GM19240 (cell line): ENCODE results near the gene DDR2.
"Not testable (repeated sequence)": the region's sequence is repeated elsewhere in the genome, so short reads cannot be mapped to it uniquely, and the experiment has no call there.

ENCODE experiments used
- DNase-seq: peaks from one replicate; pipeline ENCODE4 v3.0.0; 2011; ENCODE audit warnings: low spot score; ENCODE audit not compliant: insufficient read length

DDR2 gene

DNA sequence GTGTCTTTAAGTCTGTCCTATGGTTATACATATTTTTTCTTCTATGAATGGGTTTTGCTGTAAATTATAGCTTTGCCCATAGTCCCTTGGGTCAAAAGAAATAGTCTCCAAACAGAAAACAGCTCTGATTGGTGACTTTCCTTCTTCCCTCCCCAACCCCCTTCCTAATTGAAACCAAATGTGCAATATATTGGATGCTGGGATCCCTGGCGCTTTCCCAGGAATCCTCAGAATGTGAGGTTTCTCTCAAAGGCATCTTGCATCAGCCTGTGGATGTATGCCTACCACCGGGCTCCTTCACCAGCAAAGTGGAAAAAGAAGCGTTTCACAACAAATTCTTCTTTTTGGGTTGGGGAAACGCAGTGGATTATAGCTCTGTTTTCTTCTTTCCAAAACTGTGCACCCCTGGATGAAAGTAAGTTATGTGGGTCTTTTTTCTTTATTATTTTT is at the start of gene DDR2:
Gene DDR2, plus strand, starts transcription at position 248 of the 450 bp plus-strand sequence. CDS start 86,600 bp downstream, outside the sequence.
- no peak for DNase-seq

DNA sequence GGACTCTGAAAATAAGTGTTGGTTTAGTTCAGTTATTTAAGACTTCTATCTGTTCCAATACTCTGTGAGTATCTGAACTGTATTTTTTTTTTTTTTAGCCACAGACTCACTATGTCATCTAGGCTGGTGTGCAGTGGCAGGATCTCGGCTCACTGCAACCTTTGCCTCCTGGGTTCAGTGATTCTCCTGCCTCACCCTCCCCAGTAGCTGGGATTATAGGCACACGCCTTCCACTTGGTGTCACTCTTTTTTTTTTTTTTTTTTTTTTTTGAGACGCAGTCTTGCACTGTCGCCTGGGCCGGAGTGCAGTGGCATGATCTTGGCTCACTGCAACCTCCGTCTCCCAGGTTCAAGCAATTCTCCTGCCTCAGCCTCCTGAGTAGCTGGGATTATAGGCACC is 49.4 kb upstream of the DDR2 start:
- not testable (repeated sequence) for DNase-seq

DNA sequence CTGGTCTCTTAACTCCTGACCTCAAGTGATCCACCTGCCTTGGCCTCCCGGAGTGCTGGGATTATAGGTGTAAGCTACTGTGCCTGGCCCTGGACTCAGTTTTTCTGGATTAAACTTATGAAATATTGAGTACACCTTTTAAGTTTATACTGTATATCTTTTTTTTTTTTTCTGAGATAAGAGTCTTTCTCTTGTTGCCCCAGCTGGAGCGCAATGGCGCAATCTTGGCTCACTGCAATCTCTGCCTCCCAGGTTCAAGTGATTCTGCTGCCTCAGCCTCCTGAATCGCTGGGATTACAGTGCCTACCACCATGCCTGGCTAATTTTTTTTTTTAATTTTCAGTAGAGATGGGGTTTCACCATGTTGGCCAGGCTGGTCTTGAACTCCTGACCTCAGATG is 47.2 kb upstream of the DDR2 start:
- DNase-seq: not testable (repeated sequence)

DNA sequence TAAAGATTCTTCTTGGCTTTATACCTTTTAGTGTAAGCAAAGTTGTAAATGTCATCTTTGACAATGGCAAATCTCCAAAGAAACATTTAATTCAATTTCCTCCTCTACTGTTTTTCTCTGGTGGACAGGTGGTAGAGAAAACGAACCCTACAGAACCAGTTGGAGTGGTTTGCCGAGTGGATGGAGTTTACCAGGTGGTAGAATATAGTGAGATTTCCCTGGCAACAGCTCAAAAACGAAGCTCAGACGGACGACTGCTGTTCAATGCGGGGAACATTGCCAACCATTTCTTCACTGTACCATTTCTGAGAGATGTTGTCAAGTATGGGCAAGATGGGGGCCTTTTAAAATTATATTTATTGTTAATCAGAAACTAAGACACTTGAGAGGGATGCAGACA is 44.9 kb upstream of the DDR2 start:
- DNase-seq: no peak

DNA sequence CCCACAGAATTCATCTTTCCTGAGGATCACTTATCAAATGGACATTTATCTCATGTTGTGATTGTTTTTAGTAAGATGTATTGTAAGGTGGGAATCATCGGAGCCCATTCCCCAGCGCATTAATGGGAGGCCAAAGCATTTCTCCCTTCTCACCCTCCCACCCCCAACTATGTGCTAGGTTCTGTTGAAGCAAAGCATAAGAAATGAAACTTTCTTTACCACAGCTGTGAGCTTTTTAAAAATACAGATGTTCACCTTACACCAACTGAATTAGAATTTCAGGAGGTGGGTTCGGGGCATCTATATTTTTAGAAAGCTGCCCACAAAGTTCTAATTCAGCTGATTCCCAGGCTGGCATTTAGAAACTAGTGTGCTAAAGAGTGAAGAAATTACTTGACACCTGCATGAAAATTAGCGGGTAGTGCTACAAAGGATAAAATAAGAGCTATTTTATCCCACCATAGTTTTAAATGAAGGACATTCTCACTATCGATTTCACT is 44.5 kb upstream of the DDR2 start:
- no peak for DNase-seq

DNA sequence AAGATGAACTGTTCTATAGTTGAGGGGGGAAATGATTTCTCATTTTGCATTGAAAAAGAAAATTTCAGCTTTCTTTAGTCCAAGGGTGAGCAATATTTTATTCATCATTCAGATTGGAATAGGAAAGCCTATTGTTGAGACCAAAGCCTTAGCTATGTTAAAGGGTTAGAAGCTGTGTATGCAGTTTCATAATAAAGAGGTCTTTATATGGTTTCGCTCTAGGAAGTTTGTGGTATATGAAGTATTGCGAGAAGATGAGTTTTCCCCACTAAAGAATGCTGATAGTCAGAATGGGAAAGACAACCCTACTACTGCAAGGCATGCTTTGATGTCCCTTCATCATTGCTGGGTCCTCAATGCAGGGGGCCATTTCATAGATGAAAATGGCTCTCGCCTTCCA is 42.2 kb upstream of the DDR2 start:
- DNase-seq: no peak

DNA sequence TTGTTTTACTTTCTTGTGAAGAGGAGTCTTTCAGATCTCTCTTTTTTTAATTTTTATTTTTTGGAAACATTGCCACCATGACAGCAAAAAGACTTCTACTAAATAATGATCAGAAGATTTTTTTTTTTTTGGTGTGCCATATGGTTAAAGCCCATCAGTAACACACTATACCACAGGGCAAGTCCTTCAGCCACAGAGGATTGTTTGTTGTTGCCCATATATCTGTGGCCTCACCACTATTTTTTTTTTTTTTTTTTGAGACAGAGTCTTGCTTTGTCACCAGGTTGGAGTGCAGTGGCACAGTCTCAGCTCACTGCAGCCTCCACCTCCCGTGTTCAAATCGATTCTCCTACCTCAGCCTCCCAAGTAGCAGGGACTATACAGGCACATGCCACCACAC is 41.6 kb upstream of the DDR2 start:
- no peak for DNase-seq

DNA sequence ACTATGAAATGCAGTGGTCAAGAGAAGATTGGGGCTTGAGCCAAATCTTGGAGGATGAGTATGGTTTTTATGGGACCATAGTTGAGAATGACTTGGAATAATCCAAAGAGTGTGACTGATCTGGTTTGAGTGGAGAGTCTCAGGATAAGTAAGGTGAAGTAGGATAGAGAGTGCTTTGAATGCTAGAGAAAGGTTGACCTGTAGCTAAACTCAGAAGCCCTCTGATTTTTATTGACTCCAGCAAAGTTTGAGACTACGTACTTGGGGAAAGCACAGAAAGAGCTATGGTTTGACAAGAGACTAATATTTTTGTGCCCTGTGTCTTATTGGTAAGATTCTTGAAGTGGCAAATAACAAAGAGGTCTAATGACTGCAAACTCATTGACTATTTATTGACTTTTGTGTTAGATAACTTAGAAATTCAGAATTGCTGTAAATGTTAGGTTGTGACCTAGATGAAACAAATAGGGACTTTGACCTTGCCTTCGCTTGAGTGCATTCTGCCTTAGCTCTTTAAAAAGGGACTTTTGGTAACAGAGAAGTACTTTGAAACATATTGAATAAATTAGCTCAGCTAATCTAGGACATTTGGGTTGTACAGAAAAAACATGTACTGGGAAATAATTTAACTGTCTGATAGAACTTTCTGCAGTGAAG is 35.6 kb upstream of the DDR2 start:
- DNase-seq: no peak

DNA sequence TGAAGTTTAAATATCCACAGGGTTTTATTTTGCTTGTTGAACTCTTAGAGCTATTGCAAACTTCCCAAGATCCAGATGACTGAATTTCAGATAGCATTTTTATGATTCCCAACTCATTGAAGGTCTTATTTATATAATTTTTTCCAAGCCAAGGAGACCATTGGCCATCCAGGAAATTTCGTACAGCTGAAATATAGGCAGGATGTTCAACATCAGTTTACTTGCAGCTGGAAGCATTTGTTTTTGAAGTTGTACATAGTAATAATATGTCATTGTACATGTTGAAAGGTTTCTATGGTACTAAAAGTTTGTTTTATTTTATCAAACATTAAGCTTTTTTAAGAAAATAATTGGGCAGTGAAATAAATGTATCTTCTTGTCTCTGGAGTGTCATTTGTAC is 32.8 kb upstream of the DDR2 start:
- no peak for DNase-seq

DNA sequence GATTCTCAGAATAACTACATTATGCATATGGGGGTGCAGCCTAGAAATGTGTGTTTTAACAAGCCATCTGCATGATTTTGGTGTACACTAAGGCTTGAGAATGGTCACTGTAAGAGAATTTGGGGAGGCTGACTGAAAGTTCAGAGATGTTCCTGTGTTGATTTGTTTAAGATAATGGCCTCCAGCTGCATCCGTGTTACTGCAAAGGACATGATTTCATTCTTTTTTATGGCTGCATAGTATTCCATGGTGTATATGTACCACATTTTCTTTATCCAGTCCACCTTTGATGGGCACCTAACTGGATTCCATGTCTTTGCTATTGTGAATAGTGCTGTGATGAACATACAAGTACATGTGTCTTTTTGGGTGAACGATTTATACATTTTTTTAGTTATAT is 29.1 kb upstream of the DDR2 start:
- DNase-seq: not testable (repeated sequence)

DNA sequence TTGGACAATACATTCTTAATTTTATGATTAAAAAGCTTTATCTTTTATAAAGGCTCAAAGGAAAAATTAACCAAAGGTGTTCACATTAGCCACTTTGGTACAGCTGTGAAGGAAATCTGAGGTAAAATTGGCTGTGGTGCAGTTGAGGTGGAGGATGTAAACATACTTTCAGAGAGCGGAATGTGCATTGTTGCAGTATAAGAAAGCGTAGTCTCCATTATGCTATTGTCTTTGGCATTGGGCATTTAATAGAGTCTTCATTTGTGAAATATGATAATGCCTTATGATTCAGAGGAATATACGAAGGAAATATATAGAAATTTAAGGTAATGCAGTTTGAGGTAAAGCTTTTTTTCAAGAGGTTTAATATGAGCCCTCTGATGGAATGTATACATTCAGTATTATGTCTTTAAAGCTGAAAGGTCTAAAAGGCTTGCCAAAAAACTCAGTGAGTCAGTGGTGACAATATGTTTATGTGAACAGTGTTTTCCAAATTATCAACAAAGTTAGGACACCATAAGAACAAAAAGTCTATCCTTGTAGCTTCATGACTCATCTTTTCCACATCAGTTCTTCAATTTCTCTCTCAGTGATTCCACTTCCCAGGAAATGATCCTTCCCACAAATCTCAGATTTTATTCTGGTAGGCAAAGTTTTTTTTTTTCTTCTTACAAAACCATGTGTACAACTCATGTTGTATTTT is 26.9 kb upstream of the DDR2 start:
- DNase-seq: no peak

DNA sequence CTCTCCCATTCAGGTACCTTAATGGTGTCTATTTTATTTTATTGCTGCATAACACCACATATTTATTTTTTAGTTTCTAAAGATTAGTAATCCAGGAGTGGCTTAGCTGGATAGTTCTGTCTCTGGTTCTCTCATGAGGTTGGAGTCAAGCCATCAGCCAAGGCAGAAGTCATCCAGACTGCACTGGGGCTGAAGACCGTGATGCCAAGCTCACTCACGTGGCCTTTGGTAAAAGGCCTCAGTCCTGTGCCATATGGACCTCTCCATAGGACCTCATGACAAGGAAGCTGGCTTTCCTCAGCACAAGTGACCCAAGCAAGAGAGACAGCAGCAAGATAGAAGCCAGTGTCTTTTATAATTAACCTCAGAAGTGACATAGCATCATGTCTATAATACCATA is 23.0 kb upstream of the DDR2 start:
- no peak for DNase-seq

DNA sequence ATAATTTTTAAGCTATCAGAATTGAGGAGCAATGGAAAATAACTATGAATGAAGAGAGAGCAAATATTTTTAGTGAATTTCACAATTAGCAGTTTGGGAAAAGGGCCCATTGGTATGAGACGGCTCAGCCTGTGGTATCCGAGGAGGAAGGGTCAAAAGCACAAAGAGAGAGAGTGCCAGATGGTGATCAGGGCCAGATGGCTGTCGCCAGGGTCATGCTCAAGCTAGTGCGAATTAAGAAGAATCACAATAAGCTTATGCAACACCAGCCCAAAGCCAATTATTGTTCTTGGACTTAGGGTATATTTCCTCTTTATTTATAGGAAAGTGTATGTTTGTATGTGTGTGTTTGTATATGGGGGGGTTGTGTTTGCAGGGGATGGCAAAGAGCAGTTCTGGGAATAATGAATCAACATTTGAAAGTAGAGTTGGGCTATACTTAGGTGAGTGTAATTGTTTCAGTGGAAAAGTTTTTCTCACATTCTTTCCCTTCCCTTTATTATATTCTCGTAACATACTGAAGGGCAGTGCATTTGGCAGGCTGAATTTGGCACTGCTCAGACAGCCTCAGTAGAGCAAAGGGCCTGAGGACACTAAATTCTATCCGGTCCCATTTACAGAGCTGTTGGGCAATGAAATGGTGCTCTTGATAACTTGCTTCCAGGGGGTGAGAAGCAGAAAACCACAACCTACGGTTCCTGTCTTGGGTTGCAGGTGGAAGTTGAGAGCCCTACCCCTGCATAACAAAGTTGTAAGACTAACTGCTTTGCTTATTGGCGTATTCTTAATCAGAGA is 19.5 kb upstream of the DDR2 start:
- no peak for DNase-seq

DNA sequence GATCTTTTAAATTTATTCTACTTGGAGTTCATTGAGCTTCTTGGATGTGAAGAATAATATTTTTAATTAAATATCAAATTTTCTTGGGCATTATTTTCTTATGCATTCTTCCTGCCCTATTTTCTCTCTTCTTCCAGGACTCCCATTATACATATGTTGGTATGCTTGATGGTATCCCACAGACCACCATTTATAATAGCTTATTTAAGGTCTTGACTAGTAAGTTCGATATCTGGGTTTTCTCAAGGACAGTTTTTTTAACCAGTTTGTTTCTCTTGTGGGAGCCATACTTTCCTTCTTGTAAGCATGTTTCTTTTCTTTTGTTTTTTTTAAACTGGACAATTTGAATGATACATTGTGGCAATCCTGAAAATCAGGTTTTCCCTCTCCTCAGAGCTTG is 15.4 kb upstream of the DDR2 start:
- DNase-seq: no peak

DNA sequence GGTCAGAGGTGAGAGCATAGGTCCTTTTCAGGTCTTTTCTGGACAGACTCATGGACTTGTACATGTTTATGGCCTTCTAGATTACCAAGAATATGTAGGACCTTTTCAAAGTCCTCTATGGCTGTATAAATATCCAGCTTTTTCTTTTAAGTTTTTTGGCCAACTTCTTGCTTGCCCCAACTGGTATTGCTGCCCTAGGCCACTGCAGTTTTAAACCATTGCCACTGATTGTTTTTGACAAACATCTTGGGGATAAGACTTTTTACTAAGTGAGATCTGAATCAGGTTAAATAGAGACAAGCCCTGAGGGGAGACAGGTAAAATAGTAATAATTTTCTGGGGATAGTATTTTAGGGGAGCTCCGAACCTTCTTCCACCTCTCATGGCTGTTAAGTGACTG is 14.8 kb upstream of the DDR2 start:
- no peak for DNase-seq

DNA sequence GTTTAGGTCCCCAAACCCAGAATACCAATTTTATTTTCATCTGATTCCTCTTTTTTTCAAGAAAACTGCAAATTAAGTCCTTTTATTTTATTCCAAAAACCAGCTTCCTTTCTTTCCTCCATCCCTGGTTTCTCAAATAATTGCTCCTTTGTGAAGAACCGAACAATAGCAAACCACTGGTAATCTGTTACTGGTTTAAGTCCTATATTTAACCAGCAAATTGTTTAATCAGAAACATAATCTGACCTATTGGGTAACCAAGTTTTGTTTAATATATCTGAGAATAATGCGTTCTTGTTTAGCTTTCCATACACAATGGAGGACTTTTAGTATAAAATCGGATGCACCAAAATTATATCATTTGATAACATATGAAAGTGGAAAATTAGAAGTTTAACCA is 13.2 kb upstream of the DDR2 start:
- no peak for DNase-seq

DNA sequence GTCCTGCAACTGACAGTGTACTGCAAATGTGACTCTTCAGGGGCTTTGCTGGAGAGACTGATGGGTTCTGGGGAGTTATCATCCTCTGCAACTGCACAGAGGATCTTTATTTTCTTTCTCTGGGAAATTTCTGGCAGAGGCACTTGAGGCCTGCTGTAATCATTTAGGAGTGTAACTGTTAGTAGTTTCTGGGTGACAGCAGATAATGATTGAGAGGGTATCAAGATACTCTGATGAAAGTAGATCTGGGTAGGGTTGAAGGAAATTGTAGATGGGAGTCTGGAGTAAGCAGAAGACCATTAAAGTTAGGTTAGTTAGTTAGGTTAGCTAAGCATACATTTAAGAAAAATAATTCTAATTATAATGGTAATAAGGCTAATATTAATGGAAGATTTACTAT is 11.0 kb upstream of the DDR2 start:
- no peak for DNase-seq

DNA sequence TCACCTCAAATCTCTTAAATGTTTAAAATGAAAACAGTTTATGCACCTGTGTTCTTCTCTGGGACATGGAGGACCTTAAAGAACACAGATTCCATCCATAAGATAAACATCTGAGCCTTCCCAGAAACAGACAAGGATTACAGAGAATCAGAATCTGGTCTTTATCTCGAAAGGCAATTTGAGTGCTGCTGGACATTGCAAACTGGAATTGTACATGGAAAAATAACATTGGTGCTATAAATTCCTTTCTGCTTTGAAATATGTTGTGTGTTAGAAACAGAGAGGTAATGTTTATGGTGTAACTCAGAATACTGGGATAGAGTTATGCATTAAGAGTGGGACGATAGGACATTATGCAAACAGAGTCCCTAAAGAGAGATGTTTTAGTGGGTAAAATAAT is 6.6 kb upstream of the DDR2 start:
- DNase-seq: no peak

DNA sequence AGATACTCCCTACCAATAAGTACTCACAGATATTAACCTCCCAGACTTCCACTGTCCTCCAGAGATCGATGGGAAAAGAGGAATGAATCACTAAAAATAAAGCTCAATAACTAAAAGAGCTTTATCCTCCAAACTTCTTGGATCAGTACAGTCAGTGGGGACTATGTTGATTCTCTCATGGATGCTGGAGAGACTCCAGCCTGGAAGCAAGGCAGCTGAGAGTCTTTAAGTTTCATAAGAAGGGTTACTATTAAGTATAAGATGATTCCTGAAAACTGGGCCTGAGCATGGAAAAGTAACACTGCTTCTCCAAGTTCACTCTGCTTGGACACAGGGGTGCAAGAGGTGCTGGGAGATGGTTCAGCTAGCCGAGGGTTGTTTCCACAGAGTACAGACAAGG is 6.2 kb upstream of the DDR2 start:
- DNase-seq: no peak

DNA sequence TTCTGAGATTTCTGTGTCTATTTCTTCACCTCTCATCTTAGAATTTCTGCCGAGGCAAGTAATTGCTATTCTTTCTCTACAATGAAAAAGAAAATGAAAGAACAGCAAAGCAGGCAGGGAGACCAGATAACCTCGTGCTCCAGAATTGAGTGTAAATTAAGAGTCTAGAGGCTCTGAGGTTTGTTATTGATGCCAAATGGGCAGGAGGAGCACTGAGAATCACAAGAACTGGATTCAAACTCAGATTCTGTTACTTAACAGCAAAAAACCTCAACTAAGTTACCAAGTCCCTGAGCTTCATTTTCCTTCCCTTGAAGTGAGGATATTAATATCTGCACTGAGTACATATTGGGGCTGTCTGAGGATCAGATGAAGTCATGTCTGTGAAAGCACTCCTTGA is 5.5 kb upstream of the DDR2 start:
- no peak for DNase-seq

DNA sequence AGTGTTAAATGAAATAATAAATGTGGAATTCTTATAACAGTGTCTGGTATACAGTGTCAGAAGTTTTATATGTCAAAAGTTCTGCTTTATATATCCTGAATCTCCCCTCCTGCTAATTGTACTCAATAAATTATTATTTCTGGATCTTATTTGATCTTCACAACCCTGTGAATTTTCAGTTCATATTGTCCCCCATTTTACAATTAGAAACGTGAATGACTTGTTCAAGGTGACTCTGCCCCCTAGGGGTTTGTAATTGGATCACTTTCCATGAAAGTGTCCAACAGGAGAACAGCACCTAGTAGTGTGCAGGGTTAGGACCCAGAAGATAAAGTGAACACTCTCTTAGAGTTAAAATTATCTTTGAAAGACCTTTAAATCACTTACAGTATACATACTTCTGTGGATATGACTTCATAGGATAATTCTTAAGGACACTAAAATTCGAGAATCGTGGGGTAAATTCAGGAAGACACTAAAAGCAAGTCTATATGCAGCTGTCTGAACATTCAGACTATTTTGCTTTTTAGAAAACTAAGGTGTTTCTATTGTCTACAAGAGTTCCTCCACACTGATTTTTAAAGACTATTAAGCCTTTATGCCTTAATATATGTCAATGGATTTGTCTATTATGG is 4.5 kb upstream of the DDR2 start:
- DNase-seq: no peak
